ENCODE measurements around the gene HIPK2.

HIPK2 gene

GRCh38 chr7:139595806-139596205 is 182.0 kb downstream of the HIPK2 start:
- Histone ChIP-seq H4K20me1 (ENCODE audit: insufficient read depth, low read length) (no peaks in the 10 kb centered on the region), H3K27me3 (ENCODE audit: insufficient read depth, low read length, poor library complexity) (no peaks in the 10 kb centered on the region), H3K79me2 (ENCODE audit: insufficient read depth, low read length) (no peaks in the 10 kb centered on the region), H3K4me3 (ENCODE audit: low read depth in 1 of 2, low read length in 2 of 2) (no peak overlapping the region), H3K4me2 (ENCODE audit: insufficient read depth, low read length) (no peak overlapping the region), H3K9ac (ENCODE audit: low read depth, low read length) (no peak overlapping the region), H3K27ac (ENCODE audit: low read length) (no peak overlapping the region), H2AFZ (ENCODE audit: low read depth, low read length) (no peak overlapping the region), H3K4me1 (ENCODE audit: insufficient read depth, low read length) (no peaks in the 10 kb centered on the region), H3K36me3 (ENCODE audit: insufficient read depth, low read length) (peaks cover 31% of the 10 kb centered on the region), H3K9me3 (ENCODE audit: insufficient read depth, low read length, severe bottlenecking) (no peaks in the 10 kb centered on the region)
- no peak for TF ChIP-seq EZH2 (IDR thresholded peaks at IDR 0.05; ENCODE audit: borderline replicate concordance, low read depth, low read length, severe bottlenecking)
- no peak for TF ChIP-seq CTCF (IDR thresholded peaks at IDR 0.05; ENCODE audit: borderline replicate concordance, extremely low read depth, low read length, poor library complexity, severe bottlenecking)
- ATAC-seq (ENCODE audit: insufficient read depth, low read depth) (no peak), DNase-seq (no peak)

GRCh38 chr7:139594911-139595476 is 182.8 kb downstream of the HIPK2 start:
- no peak for DNase-seq
- no peak overlapping the region for H3K4me3 ChIP-seq (ENCODE audit: low read depth in 1 of 2, low read length in 2 of 2)
- no peak overlapping the region for H3K4me2 ChIP-seq (ENCODE audit: insufficient read depth, low read length)
- H3K9me3 ChIP-seq (ENCODE audit: insufficient read depth, low read length, severe bottlenecking) = no peaks in the 10 kb centered on the region
- no peak for TF ChIP-seq CTCF (IDR thresholded peaks at IDR 0.05; ENCODE audit: borderline replicate concordance, extremely low read depth, low read length, poor library complexity, severe bottlenecking)
- no peak for TF ChIP-seq EZH2 (IDR thresholded peaks at IDR 0.05; ENCODE audit: borderline replicate concordance, low read depth, low read length, severe bottlenecking)
- H3K36me3 ChIP-seq (ENCODE audit: insufficient read depth, low read length) = peaks cover 25% of the 10 kb centered on the region
- no peaks in the 10 kb centered on the region for H4K20me1 ChIP-seq (ENCODE audit: insufficient read depth, low read length)
- no peak overlapping the region for H3K9ac ChIP-seq (ENCODE audit: low read depth, low read length)
- ATAC-seq (ENCODE audit: insufficient read depth, low read depth) = no peak
- H2AFZ ChIP-seq (ENCODE audit: low read depth, low read length) = no peak overlapping the region
- no peaks in the 10 kb centered on the region for H3K27me3 ChIP-seq (ENCODE audit: insufficient read depth, low read length, poor library complexity)
- H3K27ac ChIP-seq (ENCODE audit: low read length) = no peak overlapping the region
- H3K4me1 ChIP-seq (ENCODE audit: insufficient read depth, low read length) = no peaks in the 10 kb centered on the region
- H3K79me2 ChIP-seq (ENCODE audit: insufficient read depth, low read length) = no peaks in the 10 kb centered on the region

- no peaks in the 10 kb centered on the region for H3K4me1 ChIP-seq (ENCODE audit: insufficient read depth, low read length)
- no peaks in the 10 kb centered on the region for H3K27me3 ChIP-seq (ENCODE audit: insufficient read depth, low read length, poor library complexity)
- no peak overlapping the region for H3K9ac ChIP-seq (ENCODE audit: low read depth, low read length)
- H3K4me3 ChIP-seq (ENCODE audit: low read depth in 1 of 2, low read length in 2 of 2) = no peak overlapping the region
- no peaks in the 10 kb centered on the region for H4K20me1 ChIP-seq (ENCODE audit: insufficient read depth, low read length)
- no peaks in the 10 kb centered on the region for H3K9me3 ChIP-seq (ENCODE audit: insufficient read depth, low read length, severe bottlenecking)
- H3K36me3 ChIP-seq (ENCODE audit: insufficient read depth, low read length) = peaks cover 22% of the 10 kb centered on the region
- TF ChIP-seq EZH2 (IDR thresholded peaks at IDR 0.05; ENCODE audit: borderline replicate concordance, low read depth, low read length, severe bottlenecking) = no peak
- TF ChIP-seq CTCF (IDR thresholded peaks at IDR 0.05; ENCODE audit: borderline replicate concordance, extremely low read depth, low read length, poor library complexity, severe bottlenecking) = no peak
- no peak overlapping the region for H3K27ac ChIP-seq (ENCODE audit: low read length)
- H2AFZ ChIP-seq (ENCODE audit: low read depth, low read length) = no peak overlapping the region
- DNase-seq (no peak), ATAC-seq (ENCODE audit: insufficient read depth, low read depth) (no peak)
- no peak overlapping the region for H3K4me2 ChIP-seq (ENCODE audit: insufficient read depth, low read length)
- H3K79me2 ChIP-seq (ENCODE audit: insufficient read depth, low read length) = no peaks in the 10 kb centered on the region
Observed at GRCh38 chr7:139594090-139594489, 183.7 kb downstream of the HIPK2 start.

Measured in DND-41 (cell line).